GM19467 (cell line): ENCODE data around the gene TBC1D4.
A peak's percentile ranks its signal among the peaks of the same experiment; 100 is the strongest.

ENCODE experiments used
- ATAC-seq: cut with Tn5 transposase; IDR thresholded peaks from one replicate; pipeline ENCODE4 v1.9.1; 2021; ENCODE audit warnings: mild to moderate bottlenecking, moderate library complexity; ENCODE audit not compliant: unreplicated experiment

The TBC1D4 gene

GRCh38 chr13:75419656-75420055 is 62.3 kb downstream of the TBC1D4 start:
- no peak for ATAC-seq

DNA sequence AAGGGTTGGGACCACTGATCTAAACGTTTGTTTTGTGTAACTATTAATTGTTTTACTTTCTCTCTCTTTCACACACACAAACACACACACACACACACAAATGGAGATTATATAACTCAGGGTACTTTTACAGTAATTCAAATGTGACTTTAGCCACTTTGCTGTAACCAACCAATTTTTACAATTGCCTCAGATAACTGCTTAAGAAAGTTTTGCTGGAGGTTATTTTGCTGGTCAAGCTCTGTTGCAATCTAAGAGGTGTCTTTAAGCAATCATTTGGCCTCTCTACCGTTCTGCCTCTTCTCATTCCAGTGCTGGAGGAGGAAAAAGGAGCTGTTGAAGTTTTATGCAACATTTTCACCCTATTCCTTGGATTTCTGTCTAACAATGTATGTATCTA is 63.0 kb downstream of the TBC1D4 start:
- ATAC-seq: no peak

DNA sequence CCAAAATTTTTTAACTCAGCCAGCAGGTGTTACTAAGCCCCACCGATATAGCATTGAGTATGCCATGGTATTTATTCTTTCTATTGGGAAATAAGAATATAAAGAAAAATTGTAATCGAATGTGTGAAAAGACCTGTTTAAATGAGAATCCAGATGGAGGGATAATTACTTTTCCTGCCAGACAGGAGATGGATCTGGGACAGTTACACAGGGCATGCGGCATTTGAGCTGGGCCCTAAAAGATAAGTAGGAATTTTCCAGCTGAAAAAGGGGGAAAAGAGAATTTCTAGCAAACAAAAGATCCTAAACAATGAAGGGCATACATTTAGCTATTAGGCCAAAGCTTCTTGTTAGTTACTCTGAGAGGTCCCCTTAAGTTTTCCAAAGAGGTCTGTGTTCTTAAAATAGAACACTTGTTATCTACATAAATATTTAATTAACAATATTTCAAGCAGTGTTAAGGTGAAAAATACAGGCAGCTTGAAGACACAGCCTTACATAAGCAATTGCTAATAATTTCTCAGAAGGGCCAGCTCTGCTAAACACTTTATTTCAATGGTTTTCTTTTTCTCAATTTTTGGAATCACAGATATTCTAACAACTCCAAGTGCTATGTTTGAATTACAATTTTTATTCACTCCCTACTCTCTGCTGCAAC is 63.7 kb downstream of the TBC1D4 start:
- ATAC-seq: no peak

DNA sequence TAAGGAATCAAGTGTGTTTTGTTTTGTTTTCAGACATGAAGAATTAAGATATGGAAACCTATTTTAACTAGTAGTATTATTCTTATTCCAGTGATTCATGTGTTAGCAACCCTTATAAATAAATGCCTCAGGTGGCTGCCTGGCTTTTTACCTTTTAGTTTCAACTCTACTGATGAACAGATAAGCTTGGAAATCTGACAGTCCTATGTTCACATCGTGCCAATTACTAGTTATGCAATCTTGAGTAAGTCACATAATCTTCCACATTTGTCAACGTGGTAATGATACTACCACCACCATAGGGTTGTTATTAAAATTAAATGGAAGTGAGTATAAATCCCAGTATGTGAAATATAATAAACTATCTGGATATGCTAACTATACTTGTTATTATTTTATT is 64.3 kb downstream of the TBC1D4 start:
- no peak for ATAC-seq

DNA sequence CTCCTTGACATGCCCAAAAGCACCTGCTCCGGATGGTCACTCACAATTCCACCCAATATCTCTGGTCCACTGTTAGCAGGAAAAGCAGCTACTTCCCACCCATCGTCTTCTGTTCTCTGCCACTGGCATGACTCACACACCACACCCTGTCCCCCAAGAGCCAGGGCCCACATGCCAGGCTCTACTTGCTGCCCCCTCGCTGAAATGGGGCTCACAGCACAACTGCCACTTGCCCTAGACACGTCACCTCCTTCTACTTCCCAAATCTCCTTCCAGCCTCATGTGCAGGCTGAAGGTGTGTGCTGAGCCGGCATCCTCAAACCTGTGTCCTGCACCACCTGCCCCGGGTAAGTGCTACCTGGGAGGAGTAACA is 65.0 kb downstream of the TBC1D4 start:
- no peak for ATAC-seq

- peak; percentile 66 for ATAC-seq
Observed at GRCh38 chr13:75416327-75417011, 65.5 kb downstream of the TBC1D4 start.

DNA sequence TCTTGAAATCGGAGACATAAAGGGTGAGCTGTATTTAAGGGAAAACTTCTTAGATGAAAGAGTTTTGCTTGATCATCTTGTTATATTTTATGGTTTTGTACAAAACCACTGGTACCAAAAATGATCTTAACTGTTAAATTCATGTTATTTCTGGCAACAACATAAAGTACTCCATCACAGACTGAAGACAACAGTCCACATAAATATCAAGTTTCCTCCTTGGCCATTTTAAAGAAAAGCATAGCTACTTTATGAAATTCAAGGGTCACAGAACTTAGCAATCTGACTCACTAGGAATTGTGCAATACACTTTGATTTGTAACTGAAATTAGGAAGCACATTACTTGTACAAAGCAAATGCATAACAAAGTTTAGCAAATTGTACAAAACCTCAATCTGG is 66.3 kb downstream of the TBC1D4 start:
- no peak for ATAC-seq

GRCh38 chr13:75415171-75415570 is 66.8 kb downstream of the TBC1D4 start:
- ATAC-seq: no peak

- ATAC-seq: no peak
Observed at GRCh38 chr13:75414036-75414827, 67.7 kb downstream of the TBC1D4 start.

DNA sequence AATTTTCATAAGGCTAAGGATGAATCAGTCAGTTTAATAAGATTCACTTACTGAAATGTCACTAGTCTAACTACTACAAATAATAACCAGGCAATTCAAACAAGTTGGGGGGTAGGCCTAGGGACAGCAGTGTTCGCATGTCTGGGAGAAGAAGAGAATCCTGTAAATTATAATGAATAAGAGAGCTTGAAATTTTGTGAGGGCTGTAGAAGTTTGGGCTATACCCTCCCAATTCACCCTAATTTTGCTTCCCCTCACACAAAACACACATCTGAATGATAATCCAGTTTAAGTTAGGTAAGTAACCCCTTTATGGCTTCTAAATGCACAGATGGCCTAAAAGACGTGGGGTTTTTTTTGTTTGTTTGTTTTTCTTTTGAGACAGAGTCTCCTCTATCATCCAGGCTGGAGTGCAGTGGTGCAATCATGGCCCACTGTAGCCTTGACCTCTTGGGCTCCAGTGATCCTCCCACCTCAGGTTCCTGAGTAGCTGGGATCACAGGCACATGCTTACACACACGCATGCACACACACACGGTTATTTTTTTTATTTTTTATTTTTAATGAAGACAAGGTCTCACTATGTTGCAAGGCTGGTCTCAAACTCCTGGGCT is 69.9 kb downstream of the TBC1D4 start:
- ATAC-seq: no peak

GRCh38 chr13:75410207-75410606 is 71.8 kb downstream of the TBC1D4 start:
- ATAC-seq: no peak

DNA sequence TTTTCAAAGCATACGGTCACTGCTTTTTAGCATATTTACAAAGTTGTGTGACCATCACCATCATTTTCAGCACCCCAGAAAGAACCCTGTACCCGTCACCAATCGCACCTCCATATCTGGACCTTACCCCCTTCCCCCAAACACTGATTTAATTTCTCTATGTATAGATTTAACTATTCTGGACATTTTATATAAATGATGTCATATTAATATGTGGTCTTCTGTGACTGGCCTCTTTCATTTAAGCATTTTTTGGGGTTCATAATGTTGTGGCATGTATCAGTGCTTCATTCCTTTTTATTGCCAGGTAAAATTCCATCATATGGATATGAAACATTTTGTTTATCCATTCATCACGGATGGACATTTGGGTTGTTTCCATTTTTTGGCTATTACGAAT is 74.0 kb downstream of the TBC1D4 start:
- no peak for ATAC-seq

DNA sequence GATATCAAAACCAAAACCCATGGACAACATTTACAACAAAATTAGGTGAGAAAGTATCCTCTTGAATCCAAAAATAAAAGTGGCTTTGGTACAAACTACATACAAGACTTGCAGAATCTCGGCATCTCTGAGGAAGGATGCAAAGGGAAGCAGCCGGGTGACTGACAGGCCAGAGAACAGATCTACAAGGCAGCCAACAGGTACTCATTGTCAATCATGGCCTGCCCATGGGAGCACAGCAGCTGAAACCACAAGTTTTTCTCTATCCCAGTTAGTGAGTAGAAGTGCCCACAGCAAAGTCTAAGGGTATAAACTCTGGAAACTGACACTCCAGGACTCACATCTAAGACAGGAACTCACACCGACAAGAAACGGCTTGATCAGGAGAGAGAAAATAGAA is 74.5 kb downstream of the TBC1D4 start:
- ATAC-seq: no peak

DNA sequence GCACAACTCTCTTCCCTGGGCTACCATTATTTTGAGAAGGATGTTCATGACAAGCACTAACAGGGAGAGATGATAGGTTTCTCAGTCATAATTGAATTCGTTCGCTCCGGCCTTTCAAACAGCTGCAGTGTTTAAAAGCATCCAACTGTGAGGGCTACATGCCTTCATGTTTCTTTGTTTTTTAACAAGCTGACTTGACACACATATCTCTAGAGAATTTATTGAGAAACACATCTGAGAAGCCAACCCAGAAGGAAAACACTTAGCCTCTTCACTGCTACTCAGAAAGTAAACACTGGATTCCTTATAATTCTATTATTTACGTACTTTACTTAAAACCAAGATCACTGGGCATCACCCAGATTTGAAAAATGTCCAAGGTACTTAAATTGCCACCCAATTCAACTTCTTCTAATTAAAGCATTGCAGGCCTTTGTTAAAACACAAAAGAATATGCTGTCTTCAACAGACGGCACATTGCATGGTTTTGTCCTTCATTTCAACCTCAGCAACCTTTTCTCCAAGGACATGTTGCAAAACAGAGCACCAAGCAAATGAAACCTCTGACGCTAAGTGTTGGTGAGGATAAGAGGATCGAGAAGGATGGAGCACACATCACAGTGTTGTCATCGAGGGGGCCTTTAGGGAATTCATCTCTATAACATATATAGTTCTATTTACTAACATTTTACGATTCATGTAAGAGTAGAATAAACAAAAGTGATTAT is 75.8 kb downstream of the TBC1D4 start:
- no peak for ATAC-seq

- no peak for ATAC-seq
Observed at GRCh38 chr13:75404726-75405125, 77.2 kb downstream of the TBC1D4 start.

GRCh38 chr13:75402787-75403186 is 79.2 kb downstream of the TBC1D4 start:
- no peak for ATAC-seq

DNA sequence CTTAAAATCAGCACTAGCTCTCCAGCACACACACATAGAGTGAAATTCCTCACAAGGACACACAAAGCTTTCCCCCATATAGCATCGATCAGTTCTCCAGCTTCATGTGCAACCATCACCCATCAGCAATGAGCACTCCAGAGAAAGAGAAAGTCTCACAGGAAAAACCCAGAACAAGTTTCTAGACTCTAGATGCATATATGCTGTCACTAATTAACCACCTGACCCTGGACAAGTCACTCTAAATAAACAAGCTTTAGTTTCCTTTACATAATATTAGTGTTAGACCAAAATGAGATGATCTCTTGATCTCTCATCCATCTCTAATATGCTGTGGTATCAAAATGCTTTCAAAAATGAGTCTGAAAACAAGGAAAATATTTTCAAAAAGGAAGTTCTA is 81.2 kb downstream of the TBC1D4 start:
- ATAC-seq: peak; percentile 47

- no peak for ATAC-seq
Observed at GRCh38 chr13:75399879-75400217, 82.1 kb downstream of the TBC1D4 start.

GRCh38 chr13:75399168-75399878 is 82.6 kb downstream of the TBC1D4 start:
- no peak for ATAC-seq

DNA sequence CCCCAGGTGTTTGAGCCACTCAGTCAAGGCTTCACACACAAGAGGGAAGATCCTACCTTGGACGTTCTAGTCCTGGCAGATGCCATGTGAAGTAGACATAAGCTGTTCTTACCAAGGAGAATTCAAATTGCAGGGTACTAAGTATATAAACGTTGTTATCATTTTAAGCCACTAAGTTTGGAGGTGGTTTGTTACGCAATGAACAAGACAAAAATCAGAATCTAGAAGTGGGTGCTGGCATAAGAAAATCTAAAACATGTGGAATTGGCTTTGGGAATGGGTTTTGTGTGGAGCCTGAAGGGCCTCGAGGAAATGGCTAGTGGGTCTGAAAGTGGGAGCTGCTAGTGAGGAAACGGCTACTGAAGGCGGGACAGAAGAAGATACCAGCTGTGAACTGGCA is 83.9 kb downstream of the TBC1D4 start:
- no peak for ATAC-seq
